ENCODE measurements around the gene ZNF282.
"Not testable (repeated sequence)": the region's sequence is repeated elsewhere in the genome, so short reads cannot be mapped to it uniquely, and the experiment has no call there.

Gene ZNF282

DNA sequence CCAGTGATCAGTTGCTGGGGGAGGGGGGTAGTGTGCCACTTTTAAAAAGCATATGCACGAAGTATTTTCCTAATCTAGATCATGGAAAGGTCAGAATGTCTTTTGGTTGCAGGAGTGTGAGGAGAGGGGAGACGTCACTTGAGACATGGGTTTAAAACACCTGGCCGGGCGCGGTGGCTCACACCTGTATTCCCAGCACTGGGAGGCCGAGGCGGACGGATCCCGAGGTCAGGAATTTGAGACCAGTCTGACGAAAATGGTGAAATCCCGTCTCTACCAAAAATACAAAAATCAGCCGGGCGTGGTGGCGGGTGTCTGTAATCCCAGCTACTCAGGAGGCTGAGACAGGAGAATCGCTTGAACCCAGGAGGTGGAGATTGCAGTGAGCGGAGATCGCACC is 31.0 kb downstream of the ZNF282 start:
- not testable (repeated sequence) for DNase-seq

DNA sequence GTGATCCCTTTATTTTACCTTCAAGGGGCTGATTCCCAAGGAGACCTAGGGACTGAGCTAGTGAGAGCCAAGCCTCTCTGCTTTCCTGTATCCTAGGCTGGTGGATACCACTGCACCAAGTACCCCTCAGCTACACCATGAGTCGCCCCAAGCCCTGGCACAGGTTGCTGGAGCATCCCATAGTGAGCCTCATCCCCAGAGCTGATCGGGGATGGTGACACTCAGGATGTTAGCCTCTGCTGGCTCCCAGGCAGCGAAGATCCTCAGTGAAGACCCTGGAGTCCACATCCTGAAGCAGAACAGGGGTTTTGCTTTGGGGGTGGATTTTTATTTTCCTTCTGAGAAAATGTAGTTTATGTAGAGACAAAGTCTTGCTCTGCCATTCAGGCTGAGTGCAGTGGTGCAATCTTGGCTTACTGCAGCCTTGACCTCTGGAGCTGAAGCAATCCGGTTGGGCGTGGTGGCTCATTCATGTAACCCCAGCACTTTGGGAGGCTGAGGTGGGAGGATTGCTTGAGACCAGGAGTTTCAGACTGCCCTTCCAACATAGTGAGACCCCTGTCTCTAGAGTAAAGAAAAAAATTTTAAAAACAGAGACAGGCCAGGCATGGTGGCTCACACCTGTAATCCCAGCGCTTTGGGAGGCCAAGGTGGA is 31.6 kb downstream of the ZNF282 start:
- no peak for DNase-seq

DNA sequence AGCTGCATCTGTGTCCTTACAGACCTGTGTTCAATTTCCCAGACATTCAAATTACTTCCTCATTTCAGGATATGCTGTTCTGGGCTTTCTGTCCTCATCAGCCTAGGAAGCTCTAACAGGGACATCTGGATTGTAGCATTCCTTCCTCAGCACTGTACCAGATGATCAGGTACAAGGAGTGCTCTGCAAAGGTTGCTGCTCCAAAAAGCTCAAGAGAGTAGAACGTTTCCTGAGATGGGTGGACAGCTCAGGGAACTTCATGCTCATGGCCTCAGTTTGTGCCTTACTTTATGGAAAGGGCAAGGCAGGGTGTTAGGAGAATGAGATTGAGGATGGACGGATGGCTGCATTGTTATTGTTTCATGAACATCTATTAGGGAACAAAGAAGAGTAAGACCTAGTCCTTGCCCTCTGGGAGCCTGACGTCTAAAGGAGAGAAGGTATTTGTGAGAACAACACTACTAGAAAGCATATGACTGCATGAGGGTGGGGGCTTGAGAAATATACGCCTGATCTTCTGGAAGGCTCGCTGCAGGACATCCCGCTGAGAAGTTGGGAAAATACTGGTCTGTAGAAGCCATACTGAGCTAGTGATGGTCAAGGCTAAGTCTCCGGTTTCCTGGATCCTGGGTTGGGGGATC is 33.6 kb downstream of the ZNF282 start:
- DNase-seq: no peak

DNA sequence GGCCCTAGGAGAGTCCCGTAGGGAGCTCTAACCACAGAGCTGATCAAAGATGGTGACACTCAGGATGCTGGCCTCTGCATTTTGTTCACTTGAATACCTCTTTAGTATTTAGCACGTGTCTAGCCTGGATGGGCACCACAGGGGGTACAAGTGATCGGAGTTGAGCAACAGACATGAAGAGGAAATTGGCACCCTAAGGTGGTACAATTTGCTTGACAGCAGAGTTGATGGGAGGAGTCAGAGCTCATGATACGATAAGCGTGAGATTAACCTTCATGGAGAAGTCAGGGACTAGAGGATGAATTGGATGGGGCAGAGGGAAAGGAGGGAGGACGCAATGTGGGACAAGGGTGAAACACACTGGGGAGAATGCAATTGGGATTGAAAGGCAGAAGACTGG is 34.2 kb downstream of the ZNF282 start:
- no peak for DNase-seq

DNA sequence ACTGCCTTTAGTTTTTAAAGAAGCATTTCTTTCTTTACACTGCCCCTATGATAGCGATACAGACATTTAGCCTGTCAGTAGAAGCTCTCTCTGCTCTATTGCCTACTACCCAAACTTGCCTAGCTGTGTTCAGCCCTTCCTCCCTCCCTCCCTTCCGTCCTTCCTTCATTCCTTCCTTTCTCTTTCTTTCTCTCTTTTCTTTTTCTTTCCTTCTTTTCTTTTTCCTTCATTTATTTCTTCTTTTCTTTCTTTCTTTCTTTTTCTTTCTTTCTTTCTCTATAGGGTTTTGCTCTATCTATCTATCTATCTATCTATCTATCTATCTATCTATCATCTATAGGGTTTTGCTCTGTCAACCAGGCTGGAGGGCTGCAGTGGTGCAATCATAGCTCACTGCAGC is 37.0 kb downstream of the ZNF282 start:
- no peak for DNase-seq

DNA sequence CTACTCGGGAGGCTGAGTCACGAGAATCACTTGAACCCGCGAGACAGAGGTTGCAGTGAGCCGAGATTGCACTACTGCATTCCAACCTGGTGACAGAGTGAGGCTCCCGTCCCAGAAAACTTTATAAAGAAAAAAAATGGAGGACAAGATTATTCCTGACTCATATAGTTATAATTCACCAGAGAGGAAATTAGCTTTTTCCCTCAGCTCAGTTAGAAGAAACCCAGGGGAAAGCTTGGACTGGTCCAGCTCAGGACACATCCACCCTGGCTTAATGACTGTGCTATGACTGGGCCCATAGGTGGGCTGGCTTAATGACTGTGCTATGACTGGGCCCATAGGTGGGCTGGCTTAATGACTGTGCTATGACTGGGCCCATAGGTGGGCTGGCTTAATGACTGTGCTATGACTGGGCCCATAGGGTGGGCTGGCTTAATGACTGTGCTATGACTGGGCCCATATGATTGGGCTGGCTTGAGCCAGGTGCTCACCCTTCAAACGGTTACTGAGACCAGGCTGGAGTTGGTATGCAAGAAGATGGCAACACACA is 38.4 kb downstream of the ZNF282 start:
- DNase-seq: not testable (repeated sequence)

DNA sequence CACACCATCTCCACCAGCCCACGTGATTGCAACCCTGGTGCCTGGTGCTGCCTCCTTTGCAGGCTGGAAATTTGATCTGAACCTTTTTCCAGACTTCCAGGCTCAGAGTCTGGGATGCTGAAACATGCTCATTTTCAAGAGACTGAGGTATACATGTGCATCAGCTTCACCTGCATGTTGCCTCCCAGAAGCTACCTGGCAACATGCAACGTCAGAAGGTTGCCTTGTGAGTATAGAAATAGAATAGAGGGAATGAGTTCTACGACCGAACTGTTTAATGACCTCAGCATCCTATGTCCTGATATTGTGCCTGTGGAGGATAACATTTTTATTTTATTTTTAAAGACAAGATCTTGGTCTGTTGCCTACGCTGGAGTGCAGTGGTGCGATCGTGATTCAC is 42.2 kb downstream of the ZNF282 start:
- DNase-seq: no peak

DNA sequence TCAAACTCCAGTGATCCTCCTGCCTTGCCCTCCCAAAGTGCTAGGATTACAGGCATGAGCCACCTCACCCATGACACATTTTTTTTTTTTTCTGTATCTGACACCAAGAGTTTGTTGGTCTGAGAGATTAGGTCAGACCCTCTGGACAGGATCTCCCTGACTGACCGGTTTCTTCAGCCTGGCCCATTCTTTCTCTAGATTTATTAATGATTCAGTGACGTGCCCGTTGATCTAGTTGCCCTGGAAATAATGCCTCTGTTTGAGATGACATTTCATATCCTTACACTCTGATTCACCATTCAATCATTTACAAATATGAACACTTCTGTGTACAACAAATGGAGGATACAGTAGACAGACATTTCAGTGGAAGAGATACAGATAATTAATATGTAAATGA is 42.7 kb downstream of the ZNF282 start:
- no peak for DNase-seq

DNA sequence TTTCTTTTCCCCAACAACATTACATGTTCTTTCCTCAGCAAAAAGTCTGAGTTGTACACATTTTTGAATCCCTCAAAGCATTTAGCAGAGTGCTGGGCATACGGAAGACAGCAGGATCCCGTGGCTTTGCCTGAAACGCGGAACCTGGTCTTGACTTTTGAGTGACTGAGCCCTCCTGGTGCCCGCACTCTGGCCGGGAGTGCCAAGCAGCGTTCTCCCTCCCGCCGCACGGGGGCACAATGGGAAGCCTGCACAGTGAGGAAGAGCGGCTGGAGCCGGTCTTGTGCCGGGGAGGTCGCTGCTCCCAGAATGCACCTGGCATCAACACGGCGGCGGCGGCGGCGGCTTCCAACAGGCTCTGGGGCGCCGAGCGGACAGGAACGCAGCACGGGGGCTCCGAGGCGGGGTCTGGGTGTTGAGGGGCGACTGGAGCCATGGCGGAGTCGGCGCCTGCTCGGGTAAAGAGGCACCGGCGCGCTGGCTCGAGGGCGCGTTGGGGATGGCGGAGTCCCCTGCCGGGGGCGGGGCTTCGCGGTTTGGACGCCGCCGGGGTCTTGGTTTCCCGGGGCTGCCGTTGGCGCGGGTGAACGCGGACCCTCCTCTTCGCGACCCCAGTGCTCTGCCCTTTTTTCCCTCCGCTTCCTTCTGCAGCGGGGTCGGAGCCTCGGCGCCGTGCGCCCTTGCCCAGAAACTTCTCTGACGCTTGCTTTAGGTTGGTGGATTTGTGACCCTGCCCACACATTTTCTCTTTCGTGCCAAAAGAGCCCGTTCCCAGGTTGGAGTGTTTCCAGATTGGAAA is 44.2 kb downstream of the ZNF282 start, which contains the start of gene ZNF212:
Gene ZNF212 (plus strand): TSS at position 307 of the 799 bp plus-strand sequence. CDS start 128 bp downstream, at position 435.
- peak; percentile 85 for DNase-seq

DNA sequence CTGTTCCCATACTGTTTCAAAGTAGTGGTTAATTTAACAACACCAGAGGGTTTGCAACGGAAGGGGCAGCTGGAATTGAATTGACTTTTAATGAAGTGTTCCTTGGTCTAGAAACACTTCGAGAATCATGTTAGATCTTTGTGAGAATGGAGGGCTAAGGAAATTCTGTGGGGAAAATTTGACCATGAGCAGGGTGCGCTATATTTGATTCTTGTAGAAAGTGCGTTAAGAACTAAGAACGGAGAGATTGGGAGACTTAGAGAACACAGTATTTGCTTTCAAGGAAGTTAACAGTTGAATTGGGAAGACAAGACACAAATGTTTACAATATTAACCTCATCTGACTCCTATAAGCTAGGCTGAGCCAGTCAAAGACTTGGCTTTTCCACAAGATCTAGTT is 45.3 kb downstream of the ZNF282 start:
- DNase-seq: no peak

DNA sequence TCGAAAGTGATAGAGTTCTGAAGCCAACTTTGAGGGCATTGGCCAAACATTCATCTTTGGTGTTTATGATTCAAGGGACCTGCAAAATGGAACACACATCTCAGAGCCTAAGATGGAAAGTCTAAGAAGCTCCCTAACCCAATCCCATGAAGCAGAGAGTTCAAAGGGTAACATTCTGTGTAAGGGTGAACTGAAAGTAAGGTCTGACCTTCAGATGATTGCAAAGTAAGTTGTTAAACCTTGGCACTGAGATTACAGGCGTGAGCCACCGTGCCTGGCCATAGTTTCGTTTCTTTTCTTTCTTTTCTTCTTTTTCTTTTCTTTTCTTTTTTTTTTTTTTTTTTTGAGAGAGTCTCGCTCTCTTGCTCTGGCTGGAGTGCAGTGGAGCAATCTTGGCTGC is 46.4 kb downstream of the ZNF282 start:
- no peak for DNase-seq

DNA sequence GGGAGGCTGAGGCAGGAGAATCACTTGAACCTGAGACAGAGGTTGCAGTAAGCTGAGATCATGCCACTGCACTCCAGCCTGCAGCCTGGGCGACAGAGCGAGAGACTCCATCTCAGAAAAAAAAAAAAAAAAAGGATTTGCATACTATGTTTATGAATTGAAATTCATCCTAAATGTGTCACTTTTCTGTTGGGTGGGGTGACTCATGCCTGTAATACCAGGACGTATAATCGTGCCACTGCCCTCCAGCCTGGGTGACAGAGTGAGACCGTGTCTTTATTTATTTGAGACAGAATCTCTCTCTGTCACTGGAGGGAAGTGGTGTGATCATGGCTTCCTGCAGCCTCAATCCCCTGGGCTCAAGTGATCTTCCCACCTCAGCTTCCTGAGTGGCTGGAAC is 49.9 kb downstream of the ZNF282 start:
- DNase-seq: no peak

DNA sequence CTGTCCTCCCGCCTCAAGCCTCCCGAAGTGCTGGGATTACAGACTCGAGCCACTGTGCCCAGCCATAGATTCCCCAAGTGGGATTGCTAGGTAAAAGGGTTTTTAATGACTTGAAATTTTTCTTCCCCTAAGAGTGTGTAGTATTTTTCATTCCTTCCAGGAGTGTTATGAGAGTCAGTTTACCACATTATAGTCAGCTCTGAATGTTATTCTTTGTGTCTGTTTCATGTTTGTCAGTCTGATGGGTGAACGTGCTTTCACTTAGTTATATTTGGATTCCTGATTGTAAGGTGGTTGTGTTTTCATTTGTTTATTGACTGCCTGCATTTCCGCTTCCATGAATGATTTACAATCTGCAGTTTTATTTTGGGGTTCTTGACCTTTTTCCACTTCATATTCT is 50.4 kb downstream of the ZNF282 start:
- DNase-seq: no peak

DNA sequence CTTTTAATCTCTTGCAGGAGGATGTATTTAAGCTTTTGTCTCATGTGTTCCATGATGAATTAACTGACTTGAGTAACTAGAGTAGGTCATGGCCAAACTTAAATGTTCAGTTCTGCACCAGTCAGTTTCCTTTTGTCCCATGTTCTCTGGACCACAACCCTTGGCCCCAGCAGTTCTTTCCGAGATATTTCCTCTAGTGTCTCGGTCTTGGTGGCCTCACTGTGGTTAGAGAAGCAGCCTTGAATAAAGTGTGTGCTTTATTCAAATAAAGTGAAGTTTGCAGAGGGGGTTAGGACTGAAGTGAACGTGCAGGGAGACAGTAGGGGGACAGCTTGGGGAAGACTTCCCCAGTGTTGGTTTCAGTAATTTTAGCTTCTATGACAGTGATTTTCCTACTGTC is 53.4 kb downstream of the ZNF282 start:
- DNase-seq: no peak

DNA sequence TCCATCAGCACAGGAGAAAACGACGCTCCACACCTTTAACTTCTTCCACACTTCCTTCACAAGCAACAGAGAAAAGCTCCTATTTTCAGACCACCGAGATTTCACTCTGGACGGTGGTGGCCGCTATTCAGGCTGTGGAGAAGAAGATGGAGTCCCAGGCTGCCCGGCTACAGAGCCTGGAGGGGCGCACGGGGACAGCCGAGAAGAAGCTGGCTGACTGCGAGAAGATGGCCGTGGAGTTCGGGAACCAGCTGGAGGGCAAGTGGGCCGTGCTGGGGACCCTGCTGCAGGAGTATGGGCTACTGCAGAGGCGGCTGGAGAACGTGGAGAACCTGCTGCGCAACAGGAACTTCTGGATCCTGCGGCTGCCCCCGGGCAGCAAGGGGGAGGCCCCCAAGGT is 54.8 kb downstream of the ZNF282 start:
- DNase-seq: not testable (repeated sequence)

DNA sequence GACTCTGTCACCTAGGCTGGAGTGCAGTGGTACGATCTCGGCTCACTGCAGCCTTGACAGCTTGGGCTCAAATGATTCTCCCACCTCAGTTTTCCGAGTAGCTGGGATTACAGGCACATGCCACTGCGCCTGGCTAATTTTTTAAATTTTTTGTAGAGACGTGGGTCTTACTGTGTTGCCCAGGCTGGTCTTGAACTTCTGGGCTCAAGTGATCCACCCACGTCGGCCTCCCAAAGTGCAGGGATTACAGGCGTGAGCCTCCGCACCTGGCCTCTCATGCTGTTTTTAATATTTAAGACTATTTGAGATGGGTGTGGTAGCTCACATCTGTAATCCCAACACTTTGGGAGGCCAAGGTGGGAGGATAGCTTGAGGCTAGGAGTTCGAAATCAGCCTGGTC is 56.2 kb downstream of the ZNF282 start:
- DNase-seq: not testable (repeated sequence)

DNA sequence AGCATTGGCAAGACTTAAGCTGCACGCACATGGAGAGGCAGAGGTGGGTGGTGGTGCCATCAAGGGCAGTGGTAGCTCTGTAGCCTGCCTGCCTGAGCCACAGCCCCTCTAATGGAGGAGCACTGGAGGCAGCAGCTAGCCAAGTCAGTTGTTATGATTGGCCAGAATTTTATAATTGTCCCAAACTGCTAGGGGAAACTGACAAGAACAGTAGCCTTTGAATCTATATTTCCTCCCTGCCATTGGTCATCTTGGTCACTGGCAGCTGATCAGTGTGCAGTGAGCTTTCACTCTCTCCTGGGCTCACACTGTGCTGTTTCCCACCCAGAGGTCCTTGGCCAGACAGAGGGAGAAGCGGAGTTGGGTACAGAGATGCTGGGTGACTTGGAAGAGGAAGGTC is 57.0 kb downstream of the ZNF282 start:
- DNase-seq: no peak

DNA sequence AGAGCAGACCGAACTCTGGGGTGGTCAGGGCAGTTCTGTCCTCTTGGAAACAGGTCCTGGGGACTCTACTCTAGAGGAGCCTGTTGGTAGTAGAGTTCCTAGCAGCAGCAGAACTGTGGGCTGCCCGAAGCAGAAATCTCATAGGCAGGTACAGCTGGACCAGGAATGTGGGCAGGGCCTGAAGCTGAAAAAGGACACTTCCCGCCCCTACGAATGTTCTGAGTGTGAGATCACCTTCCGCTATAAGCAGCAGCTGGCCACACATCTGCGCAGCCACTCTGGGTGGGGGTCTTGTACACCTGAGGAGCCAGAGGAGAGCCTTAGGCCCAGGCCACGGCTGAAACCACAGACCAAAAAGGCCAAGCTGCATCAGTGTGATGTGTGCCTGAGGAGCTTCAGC is 58.3 kb downstream of the ZNF282 start:
- no peak for DNase-seq

DNA sequence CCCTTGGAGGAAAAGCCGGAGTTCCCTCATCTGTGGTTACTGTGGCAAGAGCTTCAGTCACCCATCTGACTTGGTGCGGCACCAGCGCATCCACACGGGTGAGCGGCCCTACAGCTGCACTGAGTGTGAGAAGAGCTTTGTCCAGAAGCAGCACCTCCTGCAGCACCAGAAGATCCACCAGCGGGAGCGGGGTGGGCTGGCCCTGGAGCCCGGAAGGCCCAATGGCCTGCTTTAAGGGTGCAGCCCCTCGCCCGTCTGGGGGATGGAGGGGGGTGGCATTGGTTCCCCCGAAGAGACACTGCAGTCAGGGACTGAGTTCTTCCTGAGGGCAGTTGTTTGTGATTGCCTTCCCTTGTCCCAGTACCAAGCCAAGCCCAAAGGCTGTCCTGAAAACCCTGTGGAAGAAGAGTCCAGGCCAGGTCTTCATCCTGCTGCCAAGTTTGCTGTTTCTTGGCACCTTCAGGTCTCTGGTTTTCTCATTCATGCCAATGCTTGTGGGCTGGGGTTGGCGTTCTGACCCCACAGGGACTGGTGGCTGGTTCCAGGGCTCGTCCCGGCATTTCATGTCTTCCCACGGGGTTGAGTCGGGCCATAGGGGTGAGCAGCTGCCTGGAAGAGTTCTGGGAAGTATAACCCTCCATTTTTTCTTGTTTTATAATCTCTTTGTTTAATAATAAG is 59.0 kb downstream of the ZNF282 start:
- DNase-seq: no peak

DNA sequence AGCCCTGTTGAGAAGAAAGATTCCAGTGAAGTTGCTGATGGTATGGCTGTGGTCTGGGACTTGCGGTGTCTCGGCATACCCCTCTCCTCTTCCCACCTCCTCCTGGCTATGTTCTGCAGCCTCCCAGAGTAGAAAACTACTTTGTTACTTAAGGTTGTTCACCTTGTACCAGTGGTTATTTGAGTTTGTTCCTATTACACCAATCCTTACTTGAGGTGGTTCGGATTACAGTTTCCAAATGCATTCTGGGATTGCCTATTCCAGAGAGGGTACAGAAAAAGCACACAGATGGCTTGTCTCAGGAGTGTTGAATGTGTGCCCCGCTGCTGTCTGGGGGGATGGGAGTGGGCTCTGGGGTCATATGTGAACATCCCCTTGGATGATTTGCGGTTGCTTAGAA is 59.8 kb downstream of the ZNF282 start:
- no peak for DNase-seq

DNA sequence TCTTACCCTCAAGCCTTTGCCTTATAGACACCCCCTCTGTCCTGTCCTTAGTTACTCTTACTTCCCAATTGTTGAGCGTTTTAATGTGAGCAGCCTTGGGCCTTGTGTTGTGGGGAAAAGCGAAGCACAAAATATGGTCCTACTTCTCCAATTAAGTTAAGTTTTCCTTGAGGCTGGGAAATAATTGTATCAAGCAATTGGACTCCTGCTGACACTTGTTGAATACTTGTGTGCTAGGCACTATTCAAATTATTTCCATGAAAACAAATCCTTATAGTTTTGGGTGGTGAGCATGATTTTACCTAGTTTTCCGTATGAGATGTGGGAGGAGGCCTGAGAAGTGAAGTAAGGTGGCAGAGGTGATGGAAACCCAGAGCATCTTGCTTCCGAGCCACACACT is 61.2 kb downstream of the ZNF282 start:
- no peak for DNase-seq

DNA sequence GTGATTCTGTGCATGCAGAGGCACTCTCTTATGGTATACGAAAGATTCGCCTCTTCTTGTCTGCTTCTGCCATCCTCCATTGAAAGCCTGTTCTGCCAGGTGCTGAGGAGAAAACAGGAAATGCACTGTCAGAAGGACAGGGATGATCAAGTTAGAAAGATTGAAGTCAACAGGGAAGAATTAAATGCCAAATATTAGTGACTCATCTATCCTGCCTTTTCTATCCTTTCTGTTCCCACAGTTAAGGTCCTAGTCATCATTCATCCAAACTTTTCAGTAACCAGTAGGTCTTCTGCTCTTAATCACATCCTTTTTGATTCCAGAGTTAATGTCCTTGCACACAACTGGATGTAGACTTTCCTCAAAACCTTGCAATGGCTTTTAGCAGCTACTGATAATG is 61.8 kb downstream of the ZNF282 start:
- DNase-seq: no peak

DNA sequence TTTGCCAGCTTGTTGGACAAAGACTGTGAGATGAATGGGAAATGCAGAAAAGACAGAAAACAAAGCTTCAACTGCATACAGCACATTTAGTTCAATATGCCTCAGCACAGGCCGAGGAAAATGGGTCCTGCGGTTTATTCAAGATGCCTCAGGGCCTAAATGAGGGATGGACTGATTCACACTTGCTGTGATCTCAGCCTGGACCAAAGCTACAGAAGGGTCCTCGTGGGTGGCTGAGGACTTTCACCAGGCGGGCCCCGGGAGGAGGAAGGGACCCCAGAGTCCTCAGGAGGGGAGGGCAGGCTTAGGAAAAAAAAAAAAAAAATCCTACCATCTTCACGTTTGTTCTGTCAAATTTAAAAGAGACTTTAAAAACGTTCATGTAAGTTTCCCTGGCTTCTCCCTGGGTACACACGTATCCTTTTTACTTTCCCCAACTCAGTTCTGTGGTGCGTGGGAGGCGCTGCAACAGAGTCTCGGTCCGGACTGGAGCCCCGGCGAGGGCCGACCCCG is 66.0 kb downstream of the ZNF282 start:
- no peak for DNase-seq

Data from NCI-H1436 (cell line).